HepG2 (cell line): ENCODE data around the gene PLOD2. TPM values are rescaled to one million over a fixed set of nuclear protein-coding genes. Genes with fewer than 3 reads are reported as not detected.

Source experiments
- ATAC-seq: fragments of 200-7000 bp; cut with Tn5 transposase; 3 replicates; pipeline ENCODE4 v1.9.1; 2020; ENCODE audit warnings: mild to moderate bottlenecking, moderate library complexity
- BruUV-seq: library from RNA; stranded (reverse); fragments of 400-500 nt; replicated peaks from 2 replicates; lab custom pipeline; 2021; lab: Mats Ljungman, UMichigan
- CTCF ChIA-PET: fragments of 300-600 bp; formaldehyde crosslinking; extraction: SDS; loops from one replicate; lab custom pipeline; 2021; ENCODE audit warnings: low total read pairs, inconsistent platforms, low intra/inter-chr PET ratio; lab: Yijun Ruan, JAX
- POLR2A ChIA-PET: fragments of 350-600 bp; sonication (Branson Sonifier 250); formaldehyde crosslinking; loops from one replicate; lab custom pipeline; 2020; ENCODE audit warnings: antibody characterized with exemption, inconsistent platforms; lab: Yijun Ruan, JAX
- DNase-seq: peaks from one replicate; pipeline ENCODE4 v3.0.0-alpha.2; 2015; ENCODE audit warnings: low spot score
- FAIRE-seq: peaks from 3 replicates; lab custom pipeline; 2011; peaks lifted over from hg19 to GRCh38; lab: Jason Lieb, UNC
- H2AFZ ChIP-seq: one replicate; pipeline ENCODE4 v1.6.1; 2011; ENCODE audit warnings: low read length, inconsistent platforms
- H3K27ac ChIP-seq: fragments of 300-600 bp; 3 replicates; pipeline ENCODE4 v1.8.0; 2011; ENCODE audit warnings: mixed run types, mild to moderate bottlenecking, mixed read lengths, low read length, inconsistent platforms; ENCODE audit not compliant: insufficient read depth; ENCODE audit errors: extremely low read length
- H3K27me3 ChIP-seq, 2 experiments: fragments of 200-600 bp in 1 of 2; 2 replicates in 1 of 2; 3 replicates in 1 of 2; pipeline versions ENCODE4 v1.6.0 to v1.8.0; 2011; ENCODE audit warnings: low read length in 2 of 2, mild to moderate bottlenecking in 2 of 2, moderate library complexity in 2 of 2, inconsistent platforms in 1 of 2; ENCODE audit not compliant: insufficient read depth in 2 of 2, control insufficient read depth in 1 of 2
- H3K36me3 ChIP-seq, 2 experiments: fragments of 200-600 bp in 1 of 2; replicated peaks in 1 of 2; 2 replicates in 1 of 2; 3 replicates in 1 of 2; pipeline versions ENCODE4 v1.5.1 to v1.8.0; 2011; ENCODE audit warnings: low read length in 2 of 2, inconsistent platforms in 1 of 2; ENCODE audit not compliant: insufficient read depth in 2 of 2, control insufficient read depth in 1 of 2
- H3K4me1 ChIP-seq: 2 replicates; pipeline ENCODE4 v1.5.1; 2012; ENCODE audit warnings: low read length, inconsistent platforms; ENCODE audit not compliant: insufficient read depth
- H3K4me2 ChIP-seq: 2 replicates; pipeline ENCODE4 v1.6.0; 2011; ENCODE audit warnings: low read depth, low read length, inconsistent platforms
- H3K4me3 ChIP-seq, 3 experiments: fragments of 200-600 bp in 1 of 3; sonication (generic), shearing (Covaris generic) in 1 of 3; replicated peaks in 1 of 3; 2 replicates each; pipeline ENCODE4 v1.5.1; 2011 to 2016; ENCODE audit warnings: low read length in 3 of 3, inconsistent platforms in 2 of 3, low read depth in 2 of 3, mild to moderate bottlenecking in 2 of 3, control low read depth in 1 of 3, mixed read lengths in 1 of 3; ENCODE audit not compliant: insufficient read depth in 1 of 3
- H3K79me2 ChIP-seq: one replicate; pipeline ENCODE4 v1.6.1; 2011; ENCODE audit warnings: low read length, inconsistent platforms; ENCODE audit not compliant: insufficient read depth
- H3K9ac ChIP-seq: 2 replicates; pipeline ENCODE4 v1.6.0; 2011; ENCODE audit warnings: mild to moderate bottlenecking, low read depth, low read length, inconsistent platforms; ENCODE audit not compliant: insufficient read depth
- H3K9me3 ChIP-seq: 2 replicates; pipeline ENCODE4 v1.5.1; 2012; ENCODE audit warnings: mild to moderate bottlenecking, low read length
- H4K20me1 ChIP-seq: 2 replicates; pipeline ENCODE4 v1.6.0; 2011; ENCODE audit warnings: inconsistent platforms, mild to moderate bottlenecking, low read length, moderate library complexity; ENCODE audit not compliant: insufficient read depth
- HCFC1 ChIP-seq: fragments of 150-350 bp; IDR thresholded peaks from 2 replicates; pipeline ENCODE4 v1.6.1; 2014; ENCODE audit warnings: low read depth, low read length
- KAT8 ChIP-seq: IDR thresholded peaks from 2 replicates; pipeline ENCODE4 v1.6.1; 2016; ENCODE audit warnings: missing genetic modification reagents, missing compliant biosample characterization
- KDM5B ChIP-seq: sonication (generic); formaldehyde crosslinking; IDR thresholded peaks from 2 replicates; pipeline ENCODE4 v1.4.0; 2020; ENCODE audit warnings: missing genetic modification reagents, mild to moderate bottlenecking, borderline replicate concordance
- ONECUT2 ChIP-seq: sonication (generic); formaldehyde crosslinking; IDR thresholded peaks from 2 replicates; pipeline ENCODE4 v1.4.0; 2020; ENCODE audit warnings: missing genetic modification reagents
- POGZ ChIP-seq: sonication (generic); formaldehyde crosslinking; IDR thresholded peaks from 2 replicates; pipeline ENCODE4 v1.4.0; 2020; ENCODE audit warnings: mild to moderate bottlenecking, missing genetic modification reagents
- ZNF567 ChIP-seq: sonication (generic); formaldehyde crosslinking; IDR thresholded peaks from 2 replicates; pipeline ENCODE4 v1.8.1; 2023; ENCODE audit warnings: mild to moderate bottlenecking, missing genetic modification reagents, borderline replicate concordance
- WGBS: methylation state at CpG from one replicate; pipeline ENCODE4 v1.1.6; 2017; ENCODE audit warnings: low lambda C conversion rate; 5-methylcytosine and 5-hydroxymethylcytosine counted together
- in situ Hi-C: cut with HindIII; loops from 2 replicates; pipeline ENCODE4 v1.10.0; 2017; ENCODE audit warnings: low pct_unique_long_range_greater_than_20kb; ENCODE audit not compliant: extremely low pct_ligation_motif_present
- intact Hi-C: fragments of 100-400 bp; cut with micrococcal nuclease; formaldehyde crosslinking; loops from one replicate; pipeline ENCODE4 v1.10.0; 2022; ENCODE audit not compliant: unreplicated experiment
- polyA plus RNA-seq, 8 experiments: library from polyadenylated mRNA; depleted of rRNA in 3 of 8; stranded (reverse) in 7 of 8; unstranded in 1 of 8; fragments of >200 nt; fragmentation: Illumina TruSeq in 4 of 8; extraction: Trizol in 4 of 8; gene quantifications; 2 replicates each; pipeline versions ENCODE4 v1.2.1 to v1.2.3, GENCODE V29; 2011 to 2016; ENCODE audit warnings: low read depth in 4 of 8, missing spikeins in 1 of 8, mixed read lengths in 1 of 8; ENCODE audit not compliant: insufficient read depth in 1 of 8
- total RNA-seq, 5 experiments: library from RNA; depleted of rRNA; stranded (reverse); fragments of >200 nt; fragmentation: Illumina TruSeq; extraction: Trizol; gene quantifications; 2 replicates each; pipeline ENCODE4 v1.2.3, GENCODE V29; 2016; ENCODE audit warnings: low read depth in 1 of 5
- TF ChIP-seq, protein P1 (sequence below): sonication (generic); formaldehyde crosslinking; IDR thresholded peaks from 2 replicates; pipeline ENCODE4 v1.4.0; 2020; ENCODE audit warnings: low read depth, missing genetic modification reagents
- TF ChIP-seq, protein P2 (sequence below): IDR thresholded peaks from 2 replicates; pipeline ENCODE4 v1.6.1; 2016; ENCODE audit warnings: low read depth, missing genetic modification reagents, missing compliant biosample characterization

PLOD2 gene
- total and polyA plus RNA-seq, 2 of the 13 experiments (the other 11 are each of a cell fraction or from before 2014, with no cell fraction given), result 107 to 161 TPM

DNA sequence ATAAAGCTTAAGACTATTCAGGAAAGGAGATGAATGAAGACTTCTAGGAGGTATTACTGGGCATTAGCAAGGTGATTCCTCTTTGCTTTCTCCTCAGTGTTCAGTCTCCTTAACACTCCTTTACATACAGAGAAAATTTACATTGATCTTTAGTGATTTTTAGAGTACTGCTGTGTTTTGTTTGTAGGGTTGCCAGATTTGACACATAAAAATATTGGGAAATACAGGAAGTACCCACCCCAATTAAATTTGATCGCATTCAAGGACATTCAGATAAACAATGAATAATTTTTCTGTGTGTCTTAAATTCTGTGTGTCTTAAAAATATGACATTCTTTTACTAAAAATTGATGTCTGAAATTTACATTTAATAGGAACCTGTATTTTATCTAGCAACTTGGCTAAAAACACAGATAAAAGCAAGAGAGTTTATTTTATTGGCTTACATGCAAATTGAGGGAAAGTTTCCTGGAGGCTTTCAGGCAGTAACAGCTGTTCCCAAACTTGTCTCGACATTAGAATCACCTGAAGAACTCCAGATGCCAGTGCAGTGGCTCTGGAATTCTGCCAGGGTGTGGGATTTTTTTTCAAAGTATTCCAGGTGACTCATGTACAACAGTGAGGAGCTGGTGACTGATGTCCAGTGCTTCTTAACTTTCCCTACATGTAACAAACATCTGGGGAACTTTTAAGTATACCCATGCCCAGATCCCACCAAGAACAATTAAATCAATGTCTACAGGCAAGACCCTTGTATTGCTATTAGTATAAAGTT is 23.4 kb upstream of the PLOD2 start:
- H2AFZ ChIP-seq, result no peak overlapping the region
- DNase-seq, result no peak
- H3K27ac ChIP-seq, result no peak overlapping the region
- intact Hi-C loops, result loop anchor here (10.0 kb wide), 1 partner anchor 460 kb away; no protein-coding TSS in a partner anchor
- no peak for TF ChIP-seq ZNF567 (CRISPR knock-in tag)
- no peak for TF ChIP-seq KAT8 (CRISPR knock-in tag)
- no peak for TF ChIP-seq KDM5B (CRISPR knock-in tag)
- no peak for TF ChIP-seq ONECUT2 (CRISPR knock-in tag)
- TF ChIP-seq, protein P1, sequence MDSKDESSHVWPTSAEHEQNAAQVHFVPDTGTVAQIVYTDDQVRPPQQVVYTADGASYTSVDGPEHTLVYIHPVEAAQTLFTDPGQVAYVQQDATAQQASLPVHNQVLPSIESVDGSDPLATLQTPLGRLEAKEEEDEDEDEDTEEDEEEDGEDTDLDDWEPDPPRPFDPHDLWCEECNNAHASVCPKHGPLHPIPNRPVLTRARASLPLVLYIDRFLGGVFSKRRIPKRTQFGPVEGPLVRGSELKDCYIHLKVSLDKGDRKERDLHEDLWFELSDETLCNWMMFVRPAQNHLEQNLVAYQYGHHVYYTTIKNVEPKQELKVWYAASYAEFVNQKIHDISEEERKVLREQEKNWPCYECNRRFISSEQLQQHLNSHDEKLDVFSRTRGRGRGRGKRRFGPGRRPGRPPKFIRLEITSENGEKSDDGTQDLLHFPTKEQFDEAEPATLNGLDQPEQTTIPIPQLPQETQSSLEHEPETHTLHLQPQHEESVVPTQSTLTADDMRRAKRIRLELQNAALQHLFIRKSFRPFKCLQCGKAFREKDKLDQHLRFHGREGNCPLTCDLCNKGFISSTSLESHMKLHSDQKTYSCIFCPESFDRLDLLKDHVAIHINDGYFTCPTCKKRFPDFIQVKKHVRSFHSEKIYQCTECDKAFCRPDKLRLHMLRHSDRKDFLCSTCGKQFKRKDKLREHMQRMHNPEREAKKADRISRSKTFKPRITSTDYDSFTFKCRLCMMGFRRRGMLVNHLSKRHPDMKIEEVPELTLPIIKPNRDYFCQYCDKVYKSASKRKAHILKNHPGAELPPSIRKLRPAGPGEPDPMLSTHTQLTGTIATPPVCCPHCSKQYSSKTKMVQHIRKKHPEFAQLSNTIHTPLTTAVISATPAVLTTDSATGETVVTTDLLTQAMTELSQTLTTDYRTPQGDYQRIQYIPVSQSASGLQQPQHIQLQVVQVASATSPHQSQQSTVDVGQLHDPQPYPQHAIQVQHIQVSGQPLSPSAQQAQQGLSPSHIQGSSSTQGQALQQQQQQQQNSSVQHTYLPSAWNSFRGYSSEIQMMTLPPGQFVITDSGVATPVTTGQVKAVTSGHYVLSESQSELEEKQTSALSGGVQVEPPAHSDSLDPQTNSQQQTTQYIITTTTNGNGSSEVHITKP (CRISPR knock-in tag), result no peak
- no peak for TF ChIP-seq HCFC1
- TF ChIP-seq, protein P2, sequence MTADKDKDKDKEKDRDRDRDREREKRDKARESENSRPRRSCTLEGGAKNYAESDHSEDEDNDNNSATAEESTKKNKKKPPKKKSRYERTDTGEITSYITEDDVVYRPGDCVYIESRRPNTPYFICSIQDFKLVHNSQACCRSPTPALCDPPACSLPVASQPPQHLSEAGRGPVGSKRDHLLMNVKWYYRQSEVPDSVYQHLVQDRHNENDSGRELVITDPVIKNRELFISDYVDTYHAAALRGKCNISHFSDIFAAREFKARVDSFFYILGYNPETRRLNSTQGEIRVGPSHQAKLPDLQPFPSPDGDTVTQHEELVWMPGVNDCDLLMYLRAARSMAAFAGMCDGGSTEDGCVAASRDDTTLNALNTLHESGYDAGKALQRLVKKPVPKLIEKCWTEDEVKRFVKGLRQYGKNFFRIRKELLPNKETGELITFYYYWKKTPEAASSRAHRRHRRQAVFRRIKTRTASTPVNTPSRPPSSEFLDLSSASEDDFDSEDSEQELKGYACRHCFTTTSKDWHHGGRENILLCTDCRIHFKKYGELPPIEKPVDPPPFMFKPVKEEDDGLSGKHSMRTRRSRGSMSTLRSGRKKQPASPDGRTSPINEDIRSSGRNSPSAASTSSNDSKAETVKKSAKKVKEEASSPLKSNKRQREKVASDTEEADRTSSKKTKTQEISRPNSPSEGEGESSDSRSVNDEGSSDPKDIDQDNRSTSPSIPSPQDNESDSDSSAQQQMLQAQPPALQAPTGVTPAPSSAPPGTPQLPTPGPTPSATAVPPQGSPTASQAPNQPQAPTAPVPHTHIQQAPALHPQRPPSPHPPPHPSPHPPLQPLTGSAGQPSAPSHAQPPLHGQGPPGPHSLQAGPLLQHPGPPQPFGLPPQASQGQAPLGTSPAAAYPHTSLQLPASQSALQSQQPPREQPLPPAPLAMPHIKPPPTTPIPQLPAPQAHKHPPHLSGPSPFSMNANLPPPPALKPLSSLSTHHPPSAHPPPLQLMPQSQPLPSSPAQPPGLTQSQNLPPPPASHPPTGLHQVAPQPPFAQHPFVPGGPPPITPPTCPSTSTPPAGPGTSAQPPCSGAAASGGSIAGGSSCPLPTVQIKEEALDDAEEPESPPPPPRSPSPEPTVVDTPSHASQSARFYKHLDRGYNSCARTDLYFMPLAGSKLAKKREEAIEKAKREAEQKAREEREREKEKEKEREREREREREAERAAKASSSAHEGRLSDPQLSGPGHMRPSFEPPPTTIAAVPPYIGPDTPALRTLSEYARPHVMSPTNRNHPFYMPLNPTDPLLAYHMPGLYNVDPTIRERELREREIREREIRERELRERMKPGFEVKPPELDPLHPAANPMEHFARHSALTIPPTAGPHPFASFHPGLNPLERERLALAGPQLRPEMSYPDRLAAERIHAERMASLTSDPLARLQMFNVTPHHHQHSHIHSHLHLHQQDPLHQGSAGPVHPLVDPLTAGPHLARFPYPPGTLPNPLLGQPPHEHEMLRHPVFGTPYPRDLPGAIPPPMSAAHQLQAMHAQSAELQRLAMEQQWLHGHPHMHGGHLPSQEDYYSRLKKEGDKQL, result no peak
- no peak for TF ChIP-seq POGZ
- H3K36me3 ChIP-seq, result no peaks in the 10 kb centered on the region
- in situ Hi-C loops, result loop anchor here (25.0 kb wide), 1 partner anchor 397 kb away; no protein-coding TSS in a partner anchor
- H3K4me3 ChIP-seq, result no peak overlapping the region
- ChIA-PET POLR2A (no interaction called here), CTCF (interaction anchor here (0.9 kb wide), 1 partner anchor 119 kb away, joined by 4 read pairs; no protein-coding TSS in a partner anchor)
- H3K27me3 ChIP-seq, result no peaks in the 10 kb centered on the region
- no peaks in the 10 kb centered on the region for H3K9me3 ChIP-seq
- H3K4me2 ChIP-seq, result no peak overlapping the region
- 47% methylated on average over 2 of the region's 2 CpGs for WGBS
- H3K9ac ChIP-seq, result no peak overlapping the region
- 0 out of 2 replicates have a peak, but pooled peaks cover 4% of the 10 kb centered on the region for H3K4me1 ChIP-seq
- ATAC-seq, result no peak
- no peaks in the 10 kb centered on the region for H3K79me2 ChIP-seq
- no TSS peak for BruUV-seq
- no peak for FAIRE-seq
- no peaks in the 10 kb centered on the region for H4K20me1 ChIP-seq
